ENCODE measurements around the gene MYF5.

The MYF5 gene

DNA sequence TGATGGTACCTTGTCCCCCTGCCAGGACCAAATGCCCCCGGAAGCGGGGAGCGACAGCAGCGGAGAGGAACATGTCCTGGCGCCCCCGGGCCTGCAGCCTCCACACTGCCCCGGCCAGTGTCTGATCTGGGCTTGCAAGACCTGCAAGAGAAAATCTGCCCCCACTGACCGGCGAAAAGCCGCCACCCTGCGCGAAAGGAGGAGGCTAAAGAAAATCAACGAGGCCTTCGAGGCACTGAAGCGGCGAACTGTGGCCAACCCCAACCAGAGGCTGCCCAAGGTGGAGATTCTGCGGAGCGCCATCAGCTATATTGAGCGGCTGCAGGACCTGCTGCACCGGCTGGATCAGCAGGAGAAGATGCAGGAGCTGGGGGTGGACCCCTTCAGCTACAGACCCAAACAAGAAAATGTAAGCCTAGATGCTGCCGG is 8.9 kb upstream of the MYF5 start:
- DNase-seq (ENCODE audit: low read depth in 2 of 2) = no peak

DNA sequence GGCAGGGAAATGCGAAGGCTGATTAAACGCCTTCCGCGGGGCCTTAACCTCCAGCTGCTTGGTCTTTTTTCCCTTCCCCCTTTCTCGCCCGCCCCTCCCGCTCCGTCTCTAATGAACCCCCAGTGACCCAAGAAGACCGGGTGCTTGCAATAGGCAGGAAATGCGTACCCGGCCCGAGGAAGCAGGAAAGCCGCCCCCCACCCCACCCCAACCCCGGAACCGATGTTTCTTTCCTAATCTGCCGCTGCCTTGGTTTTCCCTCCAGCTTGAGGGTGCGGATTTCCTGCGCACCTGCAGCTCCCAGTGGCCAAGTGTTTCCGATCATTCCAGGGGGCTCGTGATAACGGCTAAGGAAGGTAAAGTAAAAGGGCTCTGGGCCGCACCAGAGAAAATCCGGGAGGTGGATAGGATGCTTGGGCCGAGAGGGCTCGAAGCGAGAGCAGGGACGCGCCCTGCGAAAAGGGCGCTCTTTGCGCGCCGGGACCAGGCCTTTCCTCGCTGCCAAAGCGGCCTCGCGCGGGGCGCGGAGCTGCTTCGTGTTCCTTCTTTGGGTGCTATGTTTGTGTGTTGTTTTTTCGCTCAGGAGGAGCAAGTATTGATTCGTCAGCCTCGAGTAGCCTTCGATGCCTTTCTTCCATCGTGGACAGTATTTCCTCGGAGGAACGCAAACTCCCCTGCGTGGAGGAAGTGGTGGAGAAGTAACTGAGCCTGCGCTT is 8.3 kb upstream of the MYF5 start:
- DNase-seq (ENCODE audit: low read depth in 2 of 2) = no peak

DNA sequence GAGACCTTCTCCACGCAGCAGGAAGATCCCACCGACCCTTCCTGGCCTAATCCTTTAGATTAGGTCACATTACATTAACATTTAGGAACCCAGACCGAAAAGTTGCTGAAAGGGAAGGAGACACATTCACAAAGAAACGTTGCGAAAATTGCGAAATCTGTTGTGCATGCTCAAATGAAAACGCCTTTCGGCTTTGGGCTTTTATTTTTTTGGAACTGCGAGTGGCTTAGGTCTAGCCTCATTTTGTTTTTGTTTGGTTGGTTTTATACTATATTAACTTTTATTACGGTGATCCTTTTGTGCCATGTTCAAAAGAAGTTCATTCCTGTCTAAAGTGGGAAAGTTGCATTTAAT is 7.8 kb upstream of the MYF5 start:
- DNase-seq (ENCODE audit: low read depth in 2 of 2) = no peak

DNA sequence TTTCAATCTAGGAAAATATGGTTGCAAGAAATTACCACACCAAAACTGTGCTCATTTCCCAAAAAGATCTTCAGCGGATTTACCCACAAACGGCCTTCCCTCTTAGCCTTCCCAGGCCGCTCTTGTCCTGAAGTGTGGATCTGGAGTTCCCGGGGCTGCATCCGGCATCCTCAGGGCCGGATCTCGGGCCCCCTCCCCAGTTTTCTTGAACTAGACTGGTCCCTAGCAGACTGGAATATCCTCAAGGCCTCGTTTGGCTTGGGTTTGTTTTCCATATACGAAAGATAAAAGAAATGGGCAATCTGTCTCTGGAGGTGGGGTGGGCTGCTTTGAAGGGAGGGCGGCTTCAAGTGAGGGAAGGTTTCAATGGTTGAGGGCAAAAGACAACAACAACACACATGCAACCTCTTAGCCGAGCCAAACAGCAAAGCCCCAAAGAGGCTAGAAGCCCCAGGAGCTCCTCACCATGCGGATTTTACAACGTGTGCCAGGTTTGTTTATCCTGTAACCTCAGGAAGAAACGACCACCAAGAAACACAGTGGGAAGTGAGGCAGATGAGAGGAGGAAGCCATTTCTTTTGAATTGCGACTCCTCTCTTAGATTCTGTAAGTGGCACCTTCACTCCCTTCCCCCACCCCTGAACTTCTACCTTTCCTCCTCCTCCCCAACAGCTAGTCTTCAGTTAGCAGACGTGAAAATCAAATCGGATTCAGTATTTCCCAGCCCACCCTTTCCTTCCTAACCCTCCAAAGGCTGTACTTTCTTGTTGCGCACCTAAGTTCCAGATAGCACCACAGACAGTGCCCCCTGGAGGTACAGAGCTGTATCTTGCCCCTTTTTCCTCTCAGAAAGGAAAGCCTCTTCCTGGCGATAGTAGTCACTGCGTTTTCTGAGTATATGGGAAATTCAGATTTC is 6.6 kb upstream of the MYF5 start:
- no peak for DNase-seq (ENCODE audit: low read depth in 2 of 2)

DNA sequence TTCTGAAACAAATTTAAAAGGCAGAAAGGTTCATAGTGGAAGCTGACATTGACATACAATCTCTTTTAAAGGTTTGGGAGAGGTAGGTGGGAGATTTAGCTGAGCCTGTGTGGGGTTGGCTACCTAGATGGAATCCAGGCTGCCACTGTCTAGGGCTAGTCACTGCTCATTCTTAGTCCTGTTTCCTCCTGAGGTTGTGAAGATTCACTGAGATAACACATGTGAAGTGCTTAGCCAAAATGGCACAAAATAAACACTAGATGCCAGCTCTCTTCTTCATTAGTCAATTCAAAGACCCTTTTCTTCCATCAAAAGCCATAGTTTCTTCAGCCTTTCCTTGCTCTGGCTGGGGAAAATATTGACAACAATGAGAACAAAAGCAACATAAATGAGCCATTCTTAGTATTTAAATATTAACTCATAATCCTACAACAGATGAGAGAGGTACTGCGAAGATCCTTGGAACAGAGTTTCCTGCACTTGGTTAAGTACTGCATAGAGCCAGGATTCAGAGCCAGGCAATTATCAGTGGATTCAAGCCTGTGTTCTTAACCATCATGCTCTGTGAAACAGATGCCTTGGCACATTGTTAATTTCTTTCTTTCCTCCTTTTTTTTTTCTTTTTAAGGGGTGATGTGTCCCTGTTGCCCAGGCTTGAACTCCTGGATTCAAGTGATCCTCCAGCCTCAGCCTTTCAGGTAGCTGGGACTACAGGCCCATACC is 5.8 kb upstream of the MYF5 start:
- DNase-seq (ENCODE audit: low read depth in 2 of 2) = no peak

DNA sequence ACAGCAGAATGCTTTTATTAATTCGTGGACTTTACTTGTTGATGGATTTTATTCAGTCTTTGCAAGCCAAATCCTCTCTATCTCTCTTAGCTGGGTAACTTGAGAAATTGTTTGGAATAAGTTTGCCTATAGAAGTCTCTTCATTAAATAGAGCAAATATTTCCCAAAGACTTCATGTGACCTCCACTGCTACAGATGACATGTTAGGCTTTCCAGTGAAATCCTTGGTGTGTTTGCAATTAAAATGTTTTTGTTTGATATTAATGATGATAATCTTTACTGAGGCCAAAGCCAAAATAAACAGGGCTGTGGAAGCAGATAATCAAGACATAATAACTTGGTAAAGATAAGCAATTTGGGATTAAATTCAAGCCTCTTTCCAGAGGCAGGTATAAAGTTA is 4.8 kb upstream of the MYF5 start:
- no peak for DNase-seq (ENCODE audit: low read depth in 2 of 2)

DNA sequence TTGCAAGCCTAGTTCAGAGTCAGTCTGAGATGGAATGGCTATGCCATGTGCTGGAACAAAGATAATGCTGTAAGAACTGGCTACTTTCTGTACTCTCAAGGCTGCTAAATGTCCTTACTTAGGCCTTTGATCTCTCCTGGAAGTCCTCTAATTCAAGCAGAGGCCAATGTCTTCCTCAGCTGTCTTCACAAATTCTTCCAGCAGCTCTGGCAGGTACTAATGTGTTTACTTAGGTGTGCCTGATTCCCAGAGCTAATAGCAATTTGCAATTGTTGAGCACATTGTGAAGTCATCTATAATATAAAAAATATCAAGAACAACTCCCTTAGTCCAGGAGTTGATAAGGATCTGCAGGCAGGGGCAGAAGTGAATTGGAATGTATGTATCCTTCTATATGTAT is 3.8 kb upstream of the MYF5 start:
- no peak for DNase-seq (ENCODE audit: low read depth in 2 of 2)

DNA sequence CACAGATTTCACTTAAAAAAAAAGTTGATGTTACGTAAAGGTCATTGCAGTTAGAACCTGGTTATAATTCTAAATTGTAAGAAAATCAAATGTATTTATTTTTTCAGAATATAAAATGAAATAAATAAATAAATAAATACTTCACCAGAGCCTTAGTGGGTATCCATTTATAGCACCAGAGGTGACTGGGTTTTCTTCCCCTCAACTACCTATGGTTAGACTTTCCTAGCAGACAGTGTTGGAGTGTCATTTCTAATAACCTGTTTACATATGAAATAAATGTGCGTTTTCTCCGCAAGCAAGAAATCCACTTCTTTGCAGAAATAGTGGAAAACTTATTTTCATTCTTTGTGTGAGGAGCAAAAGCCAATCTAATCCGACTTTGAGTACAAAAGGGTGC is 3.3 kb upstream of the MYF5 start:
- no peak for DNase-seq (ENCODE audit: low read depth in 2 of 2)

DNA sequence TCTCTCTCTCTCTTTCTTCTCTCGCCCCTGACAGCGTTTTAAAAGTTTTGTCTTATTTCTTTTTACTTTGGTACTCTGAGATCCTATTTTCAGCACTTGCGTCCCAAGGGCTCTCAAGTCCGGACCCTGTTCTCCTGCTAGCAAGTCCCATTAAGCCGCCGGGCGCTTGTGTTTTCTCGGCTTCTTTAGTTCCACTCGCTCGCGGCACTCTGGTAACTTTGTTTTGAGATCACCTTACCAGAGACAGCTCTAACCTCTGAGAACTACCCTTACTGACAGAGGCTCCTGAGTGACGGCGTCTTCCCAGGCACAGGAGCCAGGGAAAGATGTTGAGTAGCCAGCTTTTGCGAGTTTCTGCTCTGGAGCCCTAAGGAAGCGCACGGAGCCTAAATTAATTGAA is 2.7 kb upstream of the MYF5 start:
- DNase-seq (ENCODE audit: low read depth in 2 of 2) = no peak

DNA sequence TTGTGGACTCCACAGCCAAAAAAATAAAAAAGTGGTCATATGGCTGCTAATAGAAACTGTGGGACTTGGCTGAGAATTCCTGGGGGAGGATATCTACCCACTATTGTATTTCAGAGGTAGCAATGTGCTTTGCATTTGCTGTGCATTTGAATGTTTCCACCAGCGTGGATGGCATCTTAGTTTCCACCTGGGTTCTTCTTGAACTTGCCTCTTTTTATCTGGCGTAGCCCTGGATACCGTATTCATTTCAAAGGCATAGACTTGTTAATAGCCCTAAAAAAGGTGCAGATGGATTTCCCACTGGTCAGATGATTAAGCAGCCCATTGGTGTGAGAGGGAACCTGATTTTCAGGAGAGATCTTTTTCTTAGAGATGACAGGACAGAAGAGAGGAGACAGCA is 1.9 kb upstream of the MYF5 start:
- DNase-seq (ENCODE audit: low read depth in 2 of 2) = no peak

DNA sequence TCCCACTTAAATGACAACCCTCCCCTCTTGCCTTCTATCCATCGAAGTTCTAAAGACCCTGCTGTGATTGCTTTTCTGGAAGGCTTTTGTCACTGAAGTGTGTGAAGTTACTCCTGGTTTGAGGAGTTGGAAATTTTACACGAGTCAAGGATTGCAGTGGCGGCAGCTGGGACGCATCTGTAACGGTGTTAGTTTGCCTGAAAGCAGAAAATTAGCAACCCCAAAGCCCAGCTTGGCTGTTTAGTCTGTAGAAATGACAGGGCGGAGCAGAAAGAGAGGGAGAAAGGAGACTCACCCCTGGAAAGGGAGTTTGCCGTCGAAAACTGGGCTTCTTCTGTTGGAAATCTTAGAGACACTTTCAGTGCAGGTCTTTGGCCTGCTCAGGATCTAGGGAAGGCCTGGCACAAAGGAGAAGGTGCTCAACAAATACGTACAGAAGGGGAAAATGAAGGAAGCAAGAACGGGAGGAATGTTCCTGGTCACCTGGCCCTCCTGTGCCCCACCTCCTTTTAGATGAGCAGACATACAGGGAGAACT is 931 bp upstream of the MYF5 start:
- DNase-seq (ENCODE audit: low read depth in 2 of 2) = no peak

DNA sequence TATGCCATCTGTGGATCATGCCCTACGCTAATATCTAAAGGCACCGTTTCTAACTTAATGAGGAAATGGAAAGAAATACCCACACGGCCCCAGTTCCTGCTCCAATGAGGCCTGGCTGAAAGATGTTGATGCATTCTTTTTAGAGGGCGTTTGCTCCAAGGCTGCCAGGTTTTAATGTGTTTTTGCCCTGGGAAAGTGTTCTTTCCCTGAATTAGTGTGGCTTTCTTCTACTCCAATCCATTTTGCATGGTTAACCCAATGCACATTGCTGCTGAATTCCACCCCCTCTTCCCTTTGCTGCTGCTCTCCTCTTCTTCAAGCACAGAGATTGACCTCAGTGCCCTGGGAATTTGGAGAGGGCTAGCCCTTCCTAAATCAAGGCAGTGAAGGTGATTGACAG is 1.1 kb downstream of the MYF5 start:
- no peak for DNase-seq (ENCODE audit: low read depth in 2 of 2)

DNA sequence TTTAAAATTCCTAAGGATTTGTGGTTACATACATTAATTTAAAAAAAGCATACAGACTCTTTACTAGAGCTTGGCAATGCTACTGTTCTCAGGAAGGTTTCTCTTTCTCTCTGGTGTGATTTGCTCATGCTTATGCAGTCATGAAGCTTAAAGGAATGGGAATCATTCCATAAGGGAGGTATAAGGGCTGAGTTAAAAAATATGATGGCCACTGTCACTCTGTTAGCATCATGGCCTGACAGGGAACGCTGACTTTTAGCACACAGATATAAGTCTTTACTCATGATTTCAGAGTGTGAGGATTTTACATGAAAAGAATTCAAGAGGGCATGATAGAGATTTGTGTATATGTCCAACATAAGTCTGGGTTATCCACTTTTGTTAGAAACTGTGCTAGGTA is 3.8 kb downstream of the MYF5 start:
- DNase-seq (ENCODE audit: low read depth in 2 of 2) = no peak

DNA sequence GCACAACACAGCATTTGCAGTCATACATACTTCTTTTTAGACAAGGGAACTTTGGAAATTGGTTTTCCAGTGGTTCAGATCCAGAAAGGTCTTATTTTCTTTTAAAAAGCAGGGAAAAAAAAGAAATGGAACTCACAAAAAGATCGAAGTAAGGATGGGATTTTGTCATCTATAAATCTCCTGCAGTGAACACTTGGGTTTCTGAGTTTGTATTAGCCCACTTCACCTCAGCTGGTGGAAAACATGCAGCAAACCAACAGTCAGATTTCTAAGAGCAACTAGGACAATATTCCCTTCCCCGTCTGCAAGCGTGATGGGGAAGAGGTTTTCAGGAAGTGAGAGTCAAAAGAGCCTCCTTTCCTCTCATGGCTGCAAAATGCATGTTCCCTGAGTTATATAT is 4.6 kb downstream of the MYF5 start:
- no peak for DNase-seq (ENCODE audit: low read depth in 2 of 2)

DNA sequence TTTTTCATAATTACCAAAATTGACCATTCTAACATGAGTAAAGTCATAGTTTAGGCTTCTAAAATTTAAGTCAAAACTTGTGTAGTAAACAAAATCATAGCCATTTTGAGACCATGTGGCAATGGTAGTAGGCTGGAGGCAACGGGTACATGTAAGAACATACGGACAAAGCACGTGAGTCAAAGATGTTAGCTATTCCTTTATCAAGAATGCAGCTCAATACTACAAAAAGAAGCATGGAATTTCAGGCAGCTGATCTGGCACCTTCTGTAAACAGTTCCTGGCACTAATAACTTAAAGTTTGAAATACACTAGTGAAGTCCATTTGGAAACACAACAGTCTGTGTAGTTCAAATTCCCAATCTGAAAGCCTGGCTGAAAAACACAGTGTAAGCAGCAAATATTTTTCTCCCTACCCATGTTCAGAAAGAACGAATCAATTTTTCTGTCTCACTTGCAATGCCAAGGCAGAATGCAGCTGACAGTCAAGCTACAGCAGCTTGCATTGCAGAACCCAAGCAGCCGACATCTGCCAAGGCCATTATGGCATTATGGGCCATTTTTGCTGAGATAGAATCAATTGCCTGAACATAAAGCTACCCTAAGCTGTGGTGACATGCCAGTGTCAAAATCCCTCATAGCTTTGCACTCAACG is 29.3 kb downstream of the MYF5 start:
- DNase-seq (ENCODE audit: low read depth in 2 of 2) = no peak

DNA sequence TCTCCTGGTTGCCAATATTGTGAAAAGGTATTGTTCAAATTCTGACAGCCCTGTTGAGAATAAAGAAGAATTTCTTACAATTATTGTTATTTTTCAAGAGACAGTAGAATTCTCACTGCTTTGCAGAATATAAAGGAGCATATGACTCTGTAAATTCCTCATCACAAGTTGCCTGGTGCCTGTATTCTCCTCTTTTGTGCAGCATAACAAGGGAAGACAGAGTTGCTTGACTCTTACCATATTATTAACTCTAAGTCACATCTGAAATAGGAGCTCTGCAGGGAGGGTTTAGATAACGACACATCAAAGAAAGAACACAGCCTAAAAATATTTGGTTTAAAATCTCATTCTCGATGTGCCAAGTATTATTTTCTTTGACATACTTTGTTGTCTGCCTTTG is 31.1 kb downstream of the MYF5 start:
- no peak for DNase-seq (ENCODE audit: low read depth in 2 of 2)

DNA sequence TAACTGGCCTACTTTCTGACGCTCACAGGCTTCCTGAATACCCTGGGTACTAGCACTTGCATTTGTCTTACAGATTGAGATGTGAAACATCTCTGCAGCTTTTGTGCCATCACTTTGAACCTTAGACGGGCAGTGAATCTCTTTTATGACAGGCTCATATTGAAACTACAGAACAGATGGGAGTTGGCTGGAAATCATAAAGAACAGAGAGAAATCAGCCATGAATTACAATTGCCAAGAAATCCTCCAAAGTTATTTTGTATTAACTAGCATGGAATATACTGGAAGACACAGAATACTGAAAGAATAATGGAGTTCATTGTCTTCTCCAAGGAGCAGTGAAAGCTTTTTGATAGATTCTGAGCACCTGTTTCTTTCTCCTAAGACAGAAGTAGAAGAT is 32.7 kb downstream of the MYF5 start:
- DNase-seq (ENCODE audit: low read depth in 2 of 2) = no peak

DNA sequence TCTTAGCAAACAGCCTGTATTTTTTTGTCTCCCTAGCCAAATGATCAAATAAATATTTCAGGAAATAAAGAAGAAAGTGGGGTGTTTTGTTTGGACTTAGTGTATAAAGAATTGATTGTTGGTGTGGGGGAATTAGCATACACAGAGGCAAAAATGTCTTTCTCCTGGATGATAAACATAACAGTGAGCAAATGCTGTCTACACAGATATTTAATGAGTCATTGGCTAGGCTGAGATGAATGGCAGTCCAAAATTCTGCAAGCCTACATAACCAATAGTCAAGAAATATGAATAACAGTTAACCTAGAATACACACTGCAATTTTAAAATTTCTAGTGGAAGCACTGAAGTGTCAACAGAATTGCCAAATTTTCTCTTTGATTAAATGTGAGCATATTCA is 35.8 kb downstream of the MYF5 start:
- DNase-seq (ENCODE audit: low read depth in 2 of 2) = no peak

DNA sequence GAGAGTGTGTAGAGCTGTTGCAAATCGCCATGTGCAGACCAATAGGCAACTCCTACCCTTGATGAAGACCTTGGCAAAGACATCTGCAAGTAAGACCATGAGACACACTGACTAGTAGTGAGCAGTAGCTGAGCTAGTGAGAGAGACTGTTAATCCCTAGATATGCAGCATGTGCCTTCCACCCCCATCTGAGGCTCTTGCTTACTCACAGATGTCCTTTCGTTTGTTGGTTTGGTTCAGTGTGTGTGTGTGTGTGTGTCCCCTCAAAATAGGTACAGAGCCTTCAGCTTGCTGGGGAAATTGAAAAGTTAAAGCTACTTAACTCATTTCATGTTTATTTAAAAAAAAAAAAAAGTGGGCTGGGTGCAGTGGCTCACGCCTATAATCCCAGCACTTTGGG is 37.6 kb downstream of the MYF5 start:
- no peak for DNase-seq (ENCODE audit: low read depth in 2 of 2)

DNA sequence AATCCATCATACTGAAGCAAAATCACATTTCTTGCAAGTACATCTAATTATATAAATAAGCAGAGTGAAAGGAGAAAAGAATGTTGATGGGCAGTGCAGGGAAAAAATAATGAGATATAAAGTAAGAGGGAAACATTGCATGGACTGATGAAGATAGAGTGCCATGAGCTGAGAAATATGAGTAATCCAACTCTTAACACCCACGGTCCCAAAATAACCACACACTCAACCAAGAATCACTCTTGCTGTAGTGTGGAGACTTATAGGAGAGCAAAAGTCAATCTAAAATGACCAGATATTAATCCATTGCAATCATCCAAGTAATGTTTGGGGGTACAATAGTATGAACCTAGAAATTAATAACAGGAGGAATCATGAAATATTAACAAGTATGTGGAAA is 40.2 kb downstream of the MYF5 start:
- no peak for DNase-seq (ENCODE audit: low read depth in 2 of 2)

DNA sequence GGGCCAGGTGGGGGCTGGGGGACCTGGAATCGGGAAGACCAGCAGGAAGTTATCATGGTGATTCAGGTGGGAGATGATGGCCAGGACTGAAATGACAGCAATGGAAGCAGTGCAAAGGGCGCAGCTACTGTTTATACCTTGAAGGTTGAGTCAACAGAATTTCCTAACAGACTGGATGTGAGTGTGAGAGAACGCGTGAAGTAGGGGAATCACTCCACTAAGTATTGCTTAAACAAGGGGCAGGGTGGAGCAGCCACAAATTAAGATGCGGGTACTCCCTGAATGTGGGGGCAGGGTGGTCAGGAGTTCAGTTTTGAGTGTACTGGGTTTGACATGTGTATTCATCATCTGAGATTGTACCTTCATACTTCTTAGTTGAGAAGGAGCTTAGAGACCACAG is 45.1 kb downstream of the MYF5 start:
- DNase-seq (ENCODE audit: low read depth in 2 of 2) = no peak

DNA sequence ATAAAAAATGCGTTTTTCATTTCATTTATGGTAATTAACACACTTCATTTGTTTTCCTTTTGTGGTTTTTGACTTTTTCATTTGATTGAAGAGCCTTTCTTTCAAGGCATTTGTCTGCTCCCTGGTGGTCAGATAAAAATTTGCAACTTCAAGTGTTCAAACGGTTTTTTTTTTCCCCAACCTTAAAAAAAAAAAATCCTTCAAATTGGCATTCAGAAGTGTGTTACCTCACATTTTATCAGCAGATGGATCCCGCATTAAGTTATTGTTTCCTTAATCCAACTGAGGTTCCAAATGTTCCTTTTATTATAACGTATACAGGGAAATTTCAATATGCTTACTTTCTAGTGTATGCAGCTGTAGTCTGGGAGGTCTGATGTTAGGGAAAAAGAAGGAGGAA is 47.2 kb downstream of the MYF5 start:
- DNase-seq (ENCODE audit: low read depth in 2 of 2) = no peak

Measured in stimulated activated CD8-positive, alpha-beta memory T cell treated with anti-CD3 and anti-CD28 coated beads, Interleukin-7, amount 100 ng/mL, for 1 hour (primary cell).